ENCODE data around the gene COL6A1.

Gene COL6A1

DNA sequence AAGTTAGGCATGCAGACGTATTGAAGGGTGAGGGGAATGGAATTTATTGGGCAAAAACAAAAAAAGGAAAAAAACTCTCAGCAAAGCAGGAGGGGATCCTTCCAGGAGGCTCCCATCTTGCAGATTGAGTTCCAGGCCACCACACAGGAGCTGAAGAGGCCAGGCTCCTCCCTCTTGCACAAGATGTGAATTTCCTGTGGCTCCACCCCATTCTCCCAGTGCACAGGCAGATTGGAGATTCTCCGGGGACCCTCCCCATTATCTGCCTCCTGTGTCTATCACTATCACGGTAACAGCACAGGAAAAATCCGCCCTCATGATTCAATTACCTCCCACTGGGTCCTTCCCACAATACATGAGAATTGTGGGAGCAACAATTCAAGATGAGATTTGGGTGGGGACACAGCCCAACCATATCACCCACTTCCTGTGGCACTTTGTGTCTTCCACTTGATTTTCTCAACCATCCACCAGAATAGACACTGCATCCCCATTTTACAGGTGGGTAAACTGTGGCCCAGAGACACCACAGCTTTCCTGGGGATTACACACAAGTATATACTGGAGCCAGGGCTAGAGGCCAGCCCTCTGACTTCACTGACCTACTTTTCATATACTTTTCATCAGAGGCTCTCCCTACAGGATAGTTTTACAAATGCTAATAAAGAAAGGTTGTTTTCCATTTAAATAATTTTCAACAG is 18.9 kb upstream of the COL6A1 start:
- peaks cover 5% of the 10 kb centered on the region for H3K9me3 ChIP-seq (ENCODE audit: insufficient read depth, low read length, severe bottlenecking)
- no peaks in the 10 kb centered on the region for H4K20me1 ChIP-seq (ENCODE audit: insufficient read depth, low read length)
- no peak overlapping the region for H3K9ac ChIP-seq (ENCODE audit: low read depth, low read length)
- no peaks in the 10 kb centered on the region for H3K36me3 ChIP-seq (ENCODE audit: insufficient read depth, low read length)
- H3K4me1 ChIP-seq (ENCODE audit: insufficient read depth, low read length) = no peaks in the 10 kb centered on the region
- TF ChIP-seq, protein P1, sequence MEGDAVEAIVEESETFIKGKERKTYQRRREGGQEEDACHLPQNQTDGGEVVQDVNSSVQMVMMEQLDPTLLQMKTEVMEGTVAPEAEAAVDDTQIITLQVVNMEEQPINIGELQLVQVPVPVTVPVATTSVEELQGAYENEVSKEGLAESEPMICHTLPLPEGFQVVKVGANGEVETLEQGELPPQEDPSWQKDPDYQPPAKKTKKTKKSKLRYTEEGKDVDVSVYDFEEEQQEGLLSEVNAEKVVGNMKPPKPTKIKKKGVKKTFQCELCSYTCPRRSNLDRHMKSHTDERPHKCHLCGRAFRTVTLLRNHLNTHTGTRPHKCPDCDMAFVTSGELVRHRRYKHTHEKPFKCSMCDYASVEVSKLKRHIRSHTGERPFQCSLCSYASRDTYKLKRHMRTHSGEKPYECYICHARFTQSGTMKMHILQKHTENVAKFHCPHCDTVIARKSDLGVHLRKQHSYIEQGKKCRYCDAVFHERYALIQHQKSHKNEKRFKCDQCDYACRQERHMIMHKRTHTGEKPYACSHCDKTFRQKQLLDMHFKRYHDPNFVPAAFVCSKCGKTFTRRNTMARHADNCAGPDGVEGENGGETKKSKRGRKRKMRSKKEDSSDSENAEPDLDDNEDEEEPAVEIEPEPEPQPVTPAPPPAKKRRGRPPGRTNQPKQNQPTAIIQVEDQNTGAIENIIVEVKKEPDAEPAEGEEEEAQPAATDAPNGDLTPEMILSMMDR (IDR thresholded peaks at IDR 0.05; ENCODE audit: borderline replicate concordance, extremely low read depth, low read length, poor library complexity, severe bottlenecking) = no peak
- TF ChIP-seq EZH2 (IDR thresholded peaks at IDR 0.05; ENCODE audit: borderline replicate concordance, low read depth, low read length, severe bottlenecking) = no peak
- no peaks in the 10 kb centered on the region for H3K79me2 ChIP-seq (ENCODE audit: insufficient read depth, low read length)
- no peak overlapping the region for H2AFZ ChIP-seq (ENCODE audit: low read depth, low read length)
- H3K27me3 ChIP-seq (ENCODE audit: insufficient read depth, low read length, poor library complexity) = peaks cover 6% of the 10 kb centered on the region
- no peak overlapping the region for H3K4me3 ChIP-seq (ENCODE audit: low read depth in 1 of 2, low read length in 2 of 2)
- no peak overlapping the region for H3K4me2 ChIP-seq (ENCODE audit: insufficient read depth, low read length)
- DNase-seq = no peak
- no peak overlapping the region for H3K27ac ChIP-seq (ENCODE audit: low read length)
- ATAC-seq (ENCODE audit: insufficient read depth, low read depth) = no peak

DNA sequence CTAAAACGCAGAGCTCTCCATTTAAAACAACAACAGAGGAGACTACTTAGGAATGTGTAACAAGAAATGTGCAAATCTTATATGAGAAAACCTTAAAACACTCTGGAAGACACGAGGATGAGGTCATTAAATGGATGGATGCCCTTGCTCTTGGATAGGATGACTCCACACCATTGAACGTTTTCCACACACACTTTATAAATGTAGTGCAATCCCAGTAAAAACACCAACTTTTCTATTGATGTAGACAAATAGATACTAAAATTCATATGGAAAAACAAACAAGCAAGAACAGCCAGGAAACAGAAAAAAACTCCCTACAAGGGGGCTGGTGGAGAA is 18.4 kb upstream of the COL6A1 start:
- H3K27ac ChIP-seq (ENCODE audit: low read length) = no peak overlapping the region
- peaks cover 5% of the 10 kb centered on the region for H3K9me3 ChIP-seq (ENCODE audit: insufficient read depth, low read length, severe bottlenecking)

DNA sequence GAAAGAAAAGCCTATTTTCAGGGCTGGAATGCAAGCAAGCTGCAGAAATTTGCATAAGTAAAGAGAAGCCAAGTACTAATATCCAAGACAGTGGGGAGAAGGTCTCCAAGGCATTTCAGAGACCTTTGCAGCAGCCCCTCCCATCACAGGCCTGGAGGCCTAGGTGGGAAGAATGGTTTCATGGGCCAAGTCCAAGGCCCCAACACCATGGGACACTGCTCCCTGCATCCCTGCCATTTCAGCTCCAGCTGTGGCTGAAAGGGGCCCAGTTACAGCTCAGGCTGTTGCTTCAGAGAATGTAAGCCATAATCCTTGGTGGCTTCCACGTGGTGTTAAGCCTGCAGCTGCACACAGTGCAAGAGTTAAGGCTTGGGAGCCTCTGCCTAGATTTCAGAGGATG is 16.9 kb upstream of the COL6A1 start:
- Histone ChIP-seq H3K9ac (ENCODE audit: low read depth, low read length) (no peak overlapping the region), H3K27ac (ENCODE audit: low read length) (no peak overlapping the region), H3K36me3 (ENCODE audit: insufficient read depth, low read length) (no peaks in the 10 kb centered on the region), H3K27me3 (ENCODE audit: insufficient read depth, low read length, poor library complexity) (no peaks in the 10 kb centered on the region), H4K20me1 (ENCODE audit: insufficient read depth, low read length) (no peaks in the 10 kb centered on the region), H2AFZ (ENCODE audit: low read depth, low read length) (no peak overlapping the region), H3K4me3 (ENCODE audit: low read depth in 1 of 2, low read length in 2 of 2) (no peak overlapping the region), H3K4me1 (ENCODE audit: insufficient read depth, low read length) (no peaks in the 10 kb centered on the region), H3K4me2 (ENCODE audit: insufficient read depth, low read length) (no peak overlapping the region), H3K9me3 (ENCODE audit: insufficient read depth, low read length, severe bottlenecking) (peaks cover 5% of the 10 kb centered on the region), H3K79me2 (ENCODE audit: insufficient read depth, low read length) (no peaks in the 10 kb centered on the region)
- no peak for TF ChIP-seq EZH2 (IDR thresholded peaks at IDR 0.05; ENCODE audit: borderline replicate concordance, low read depth, low read length, severe bottlenecking)
- TF ChIP-seq, protein P1 (IDR thresholded peaks at IDR 0.05; ENCODE audit: borderline replicate concordance, extremely low read depth, low read length, poor library complexity, severe bottlenecking) = no peak
- DNase-seq = no peak
- no peak for ATAC-seq (ENCODE audit: insufficient read depth, low read depth)

More for the DNA sequence above, 18.4 kb upstream of the COL6A1 start:
- Histone ChIP-seq H3K79me2 (ENCODE audit: insufficient read depth, low read length) (no peaks in the 10 kb centered on the region), H3K4me3 (ENCODE audit: low read depth in 1 of 2, low read length in 2 of 2) (no peak overlapping the region), H3K4me1 (ENCODE audit: insufficient read depth, low read length) (no peaks in the 10 kb centered on the region), H3K27me3 (ENCODE audit: insufficient read depth, low read length, poor library complexity) (peaks cover 2% of the 10 kb centered on the region), H3K36me3 (ENCODE audit: insufficient read depth, low read length) (no peaks in the 10 kb centered on the region), H4K20me1 (ENCODE audit: insufficient read depth, low read length) (no peaks in the 10 kb centered on the region), H3K9ac (ENCODE audit: low read depth, low read length) (no peak overlapping the region), H3K4me2 (ENCODE audit: insufficient read depth, low read length) (no peak overlapping the region), H2AFZ (ENCODE audit: low read depth, low read length) (no peak overlapping the region)
- ATAC-seq (ENCODE audit: insufficient read depth, low read depth) (no peak), DNase-seq (no peak)
- TF ChIP-seq EZH2 (IDR thresholded peaks at IDR 0.05; ENCODE audit: borderline replicate concordance, low read depth, low read length, severe bottlenecking) = no peak
- TF ChIP-seq, protein P1 (IDR thresholded peaks at IDR 0.05; ENCODE audit: borderline replicate concordance, extremely low read depth, low read length, poor library complexity, severe bottlenecking) = no peak
